ENCODE measurements around the gene TFDP1.

The TFDP1 gene

DNA sequence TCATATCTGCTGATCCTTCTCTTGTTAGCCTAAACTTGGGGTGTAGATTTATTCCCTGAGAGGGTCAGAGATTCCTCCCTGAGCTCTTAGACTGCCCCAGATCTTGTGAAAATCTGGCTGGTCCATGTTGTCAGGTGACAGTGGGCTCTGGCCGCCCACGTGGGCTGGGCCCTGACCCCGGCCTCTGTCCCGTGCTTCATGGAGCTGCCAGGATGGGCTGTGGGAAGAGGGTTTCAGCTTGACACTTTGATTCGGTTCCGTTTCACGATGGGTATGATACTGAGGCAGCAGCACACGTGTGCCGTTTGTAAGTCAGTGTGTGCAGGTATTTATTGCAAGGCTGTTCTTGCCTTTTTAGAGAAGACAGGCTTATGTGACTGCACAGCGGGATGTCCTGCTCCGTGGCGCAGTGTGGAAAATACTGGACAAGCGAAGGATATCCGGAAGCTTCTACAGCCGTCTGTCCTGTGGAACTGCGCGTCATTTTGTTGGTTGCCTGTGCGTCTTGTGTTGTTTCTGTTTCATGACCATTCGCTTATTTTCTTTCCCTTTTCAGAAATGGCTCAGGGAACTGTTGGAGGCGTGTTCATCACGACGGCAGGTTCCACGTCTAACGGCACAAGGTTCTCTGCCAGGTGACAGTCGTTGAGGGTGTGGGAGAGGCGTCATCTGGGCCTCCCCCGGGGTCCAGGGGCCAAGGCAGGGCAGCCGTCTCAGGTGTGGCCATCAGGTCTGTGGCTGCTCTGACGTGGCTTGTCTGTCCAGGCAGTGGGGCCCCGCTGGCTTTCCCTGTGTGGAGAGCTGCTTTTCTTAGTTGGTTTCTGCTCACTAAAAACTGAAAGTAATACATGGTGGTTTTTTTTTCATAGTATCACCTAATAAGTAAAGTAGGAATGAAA lies 53.0 kb downstream of the TFDP1 start:
- DNase-seq (ENCODE audit: low spot score), result no peak
- no peak for TF ChIP-seq CTCF (IDR thresholded peaks at IDR 0.05; ENCODE audit: extremely low read depth, missing control alignments)

GRCh38 chr13:113638173-113638746 lies 53.7 kb downstream of the TFDP1 start:
- TF ChIP-seq CTCF (IDR thresholded peaks at IDR 0.05; ENCODE audit: extremely low read depth, missing control alignments), result no peak
- DNase-seq (ENCODE audit: low spot score), result no peak

DNA sequence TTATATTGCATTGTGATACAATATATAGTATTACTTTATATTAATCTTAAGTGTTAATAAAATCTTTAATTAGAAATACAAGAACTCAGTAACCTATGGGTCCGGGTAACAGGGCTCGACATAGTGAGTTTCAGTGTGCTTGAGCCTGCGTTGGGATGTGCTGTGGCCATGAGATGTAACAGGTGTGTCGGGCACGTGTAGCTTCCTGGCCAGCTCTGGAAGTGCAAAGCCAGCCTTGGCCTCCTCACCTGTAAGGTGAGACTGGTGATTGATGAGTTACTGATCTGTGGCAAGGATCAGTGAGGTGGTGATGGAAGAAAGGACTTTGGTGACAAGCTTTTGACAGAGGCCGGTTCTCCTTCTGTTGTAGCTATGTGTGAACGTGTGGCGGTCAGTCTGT lies 54.3 kb downstream of the TFDP1 start:
- no peak for DNase-seq (ENCODE audit: low spot score)
- no peak for TF ChIP-seq CTCF (IDR thresholded peaks at IDR 0.05; ENCODE audit: extremely low read depth, missing control alignments)

DNA sequence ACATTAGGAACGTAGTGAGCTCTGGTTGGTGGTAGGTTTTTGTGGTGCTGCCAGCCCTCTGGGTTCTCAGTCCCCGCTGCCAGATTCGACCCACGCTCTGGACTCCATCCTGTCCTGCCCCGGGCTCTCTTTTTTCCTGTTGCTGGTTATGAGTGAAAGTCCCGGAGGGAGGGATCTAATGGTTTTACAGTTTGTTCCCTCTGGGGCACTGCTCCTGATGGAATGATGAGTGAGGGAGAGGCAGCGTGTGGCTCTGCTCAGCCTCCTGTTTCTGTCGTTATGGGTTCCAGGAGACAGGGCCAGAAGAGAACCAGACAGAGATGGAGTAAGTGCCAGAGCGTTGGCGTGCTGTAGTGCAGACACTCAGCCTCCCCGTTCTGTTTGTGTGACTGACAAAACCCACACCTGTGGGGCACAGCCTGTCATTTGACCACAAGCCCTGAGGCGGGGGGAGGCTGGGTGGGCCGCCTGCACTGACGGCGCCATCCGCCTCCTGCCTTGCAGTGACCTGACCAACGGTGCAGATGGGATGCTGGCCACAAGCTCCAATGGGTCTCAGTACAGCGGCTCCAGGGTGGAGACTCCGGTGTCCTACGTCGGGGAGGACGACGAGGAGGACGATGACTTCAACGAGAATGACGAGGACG lies 55.2 kb downstream of the TFDP1 start:
- DNase-seq (ENCODE audit: low spot score), result no peak
- no peak for TF ChIP-seq CTCF (IDR thresholded peaks at IDR 0.05; ENCODE audit: extremely low read depth, missing control alignments)

DNA sequence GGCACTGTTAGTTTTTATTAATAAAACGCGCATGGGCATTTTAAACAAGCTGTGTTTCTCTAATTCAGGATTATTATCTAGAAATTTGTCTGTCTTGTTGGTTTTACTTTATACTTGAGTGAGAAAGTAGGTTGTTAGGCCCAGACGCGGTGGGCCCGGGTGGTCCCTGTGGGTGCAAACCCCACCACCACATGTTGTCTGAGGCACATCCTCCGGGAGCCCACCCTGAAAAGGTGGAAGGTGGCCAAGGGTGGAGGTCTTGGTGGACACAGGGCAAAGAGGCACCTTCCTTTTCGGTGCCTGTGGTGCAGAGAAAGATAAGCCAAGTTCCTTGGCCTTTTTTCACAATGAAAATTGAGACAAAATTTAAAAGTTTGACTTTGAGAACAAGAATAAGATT lies 56.9 kb downstream of the TFDP1 start:
- no peak for DNase-seq (ENCODE audit: low spot score)
- TF ChIP-seq CTCF (IDR thresholded peaks at IDR 0.05; ENCODE audit: extremely low read depth, missing control alignments), result no peak

GRCh38 chr13:113642563-113642962 lies 58.0 kb downstream of the TFDP1 start:
- no peak for DNase-seq (ENCODE audit: low spot score)
- no peak for TF ChIP-seq CTCF (IDR thresholded peaks at IDR 0.05; ENCODE audit: extremely low read depth, missing control alignments)

DNA sequence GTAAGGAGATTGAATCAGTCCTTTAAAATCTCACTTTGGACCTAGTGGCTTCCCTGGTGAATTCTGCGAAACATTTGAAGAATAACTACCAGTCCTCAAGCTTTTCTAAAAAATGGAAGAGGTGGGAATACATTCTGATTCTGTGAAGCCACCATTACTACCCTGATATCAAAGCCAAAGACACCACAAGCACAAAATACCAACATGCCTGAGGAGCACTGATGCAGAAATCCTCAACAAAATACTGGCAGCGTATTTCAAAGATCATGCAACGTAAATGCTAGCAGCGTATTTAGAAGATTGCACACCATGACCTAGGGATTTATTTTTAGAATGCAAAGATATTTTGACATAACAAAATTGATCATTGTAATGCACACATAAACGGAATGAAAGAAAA lies 59.0 kb downstream of the TFDP1 start:
- TF ChIP-seq CTCF (IDR thresholded peaks at IDR 0.05; ENCODE audit: extremely low read depth, missing control alignments), result no peak
- DNase-seq (ENCODE audit: low spot score), result no peak

Data from GM20000 (cell line).